IMR-90 (cell line): Measurements from ENCODE around the gene CACNA2D3. TPM values are rescaled to one million over a fixed set of nuclear protein-coding genes. Genes with fewer than 3 reads are reported as not detected.

Experiments used
- ATAC-seq: fragments of 200-7000 bp; cut with Tn5 transposase; 2 replicates; pipeline ENCODE4 v1.9.1; 2020; ENCODE audit warnings: low read depth, mild to moderate bottlenecking, moderate library complexity
- BruUV-seq: library from RNA; stranded (reverse); fragments of 400-500 nt; replicated peaks from 2 replicates; lab custom pipeline; 2021; lab: Mats Ljungman, UMichigan
- CTCF ChIA-PET: fragments of 300-600 bp; formaldehyde crosslinking; extraction: SDS; loops from one replicate; lab custom pipeline; 2021; ENCODE audit warnings: antibody characterized with exemption; lab: Yijun Ruan, JAX
- POLR2A ChIA-PET: fragments of 300-600 bp; sonication (Branson Sonifier 250); formaldehyde crosslinking; loops from one replicate; lab custom pipeline; 2022; ENCODE audit warnings: antibody characterized with exemption; ENCODE audit not compliant: unreplicated experiment; lab: Charles Lee
- DNase-seq: peaks from one replicate; pipeline ENCODE4 v3.0.0; 2013
- H2AFZ ChIP-seq: replicated peaks from 2 replicates; pipeline ENCODE3; 2013; ENCODE audit warnings: low read length, mild to moderate bottlenecking; ENCODE audit not compliant: poor library complexity
- H2AK5ac ChIP-seq: 2 replicates; pipeline ENCODE4 v1.6.1; 2013; ENCODE audit warnings: low read depth, low read length, inconsistent platforms
- H2AK9ac ChIP-seq: replicated peaks from 2 replicates; pipeline ENCODE3; 2013; ENCODE audit warnings: mild to moderate bottlenecking, low read depth, low read length, moderate library complexity; ENCODE audit not compliant: poor library complexity
- H2BK120ac ChIP-seq: 2 replicates; pipeline ENCODE4 v1.6.1; 2013; ENCODE audit warnings: low read depth, low read length, inconsistent platforms
- H2BK15ac ChIP-seq: 3 replicates; pipeline ENCODE4 v1.6.1; 2013; ENCODE audit warnings: low read depth, low read length, inconsistent platforms
- H2BK20ac ChIP-seq: 2 replicates; pipeline ENCODE4 v1.6.1; 2013; ENCODE audit warnings: low read depth, mild to moderate bottlenecking, inconsistent platforms, low read length, moderate library complexity
- H2BK5ac ChIP-seq: 2 replicates; pipeline ENCODE4 v1.6.1; 2013; ENCODE audit warnings: mild to moderate bottlenecking, low read depth, low read length, inconsistent platforms; ENCODE audit not compliant: poor library complexity, severe bottlenecking
- H3K14ac ChIP-seq: replicated peaks from 2 replicates; pipeline ENCODE4 v1.6.1; 2013; ENCODE audit warnings: low read depth, low read length, inconsistent platforms
- H3K18ac ChIP-seq: 2 replicates; pipeline ENCODE4 v1.6.1; 2013; ENCODE audit warnings: low read depth, low read length, control low read depth
- H3K23ac ChIP-seq: 2 replicates; pipeline ENCODE4 v1.6.1; 2013; ENCODE audit warnings: low read depth, low read length, inconsistent platforms
- H3K27ac ChIP-seq: 2 replicates; pipeline ENCODE4 v1.5.1; 2013; ENCODE audit warnings: mild to moderate bottlenecking, control low read depth, low read length; ENCODE audit not compliant: insufficient read depth
- H3K27me3 ChIP-seq: 2 replicates; pipeline ENCODE4 v1.6.1; 2013; ENCODE audit warnings: low read length; ENCODE audit not compliant: control insufficient read depth, insufficient read depth
- H3K36me3 ChIP-seq: 2 replicates; pipeline ENCODE4 v1.6.1; 2013; ENCODE audit warnings: low read length, mixed read lengths; ENCODE audit not compliant: control insufficient read depth, insufficient read depth
- H3K4ac ChIP-seq: 2 replicates; pipeline ENCODE4 v1.6.1; 2013; ENCODE audit warnings: low read depth, low read length, inconsistent platforms
- H3K4me1 ChIP-seq: 2 replicates; pipeline ENCODE4 v1.6.1; 2013; ENCODE audit warnings: low read length, mixed read lengths; ENCODE audit not compliant: control insufficient read depth, insufficient read depth
- H3K4me2 ChIP-seq: 2 replicates; pipeline ENCODE4 v1.6.1; 2013; ENCODE audit warnings: low read depth, mild to moderate bottlenecking, control low read depth, low read length, moderate library complexity
- H3K4me3 ChIP-seq: 2 replicates; pipeline ENCODE4 v1.5.1; 2013; ENCODE audit warnings: low read depth, mild to moderate bottlenecking, control low read depth, low read length, moderate library complexity; ENCODE audit not compliant: insufficient read depth
- H3K56ac ChIP-seq: 2 replicates; pipeline ENCODE4 v1.6.1; 2013; ENCODE audit warnings: low read length, inconsistent platforms; ENCODE audit not compliant: insufficient read depth; ENCODE audit errors: extremely low read depth
- H3K79me1 ChIP-seq, 2 experiments: 2 replicates each; pipeline ENCODE4 v1.6.1; 2013; ENCODE audit warnings: low read length in 2 of 2, inconsistent platforms in 1 of 2, low read depth in 1 of 2
- H3K9ac ChIP-seq: 2 replicates; pipeline ENCODE4 v1.6.1; 2013; ENCODE audit warnings: low read depth, low read length, control low read depth
- H3K9me1 ChIP-seq: 2 replicates; pipeline ENCODE4 v1.6.1; 2013; ENCODE audit warnings: low read length, inconsistent platforms; ENCODE audit not compliant: insufficient read depth
- H3K9me3 ChIP-seq: 2 replicates; pipeline ENCODE4 v1.6.1; 2013; ENCODE audit warnings: low read length; ENCODE audit not compliant: control insufficient read depth, insufficient read depth
- H4K20me1 ChIP-seq: 2 replicates; pipeline ENCODE4 v1.6.1; 2013; ENCODE audit warnings: low read length, inconsistent platforms; ENCODE audit not compliant: insufficient read depth
- H4K5ac ChIP-seq: 2 replicates; pipeline ENCODE4 v1.6.1; 2013; ENCODE audit warnings: mild to moderate bottlenecking, low read depth, low read length, control low read depth
- H4K8ac ChIP-seq, 2 experiments: 2 replicates each; pipeline ENCODE4 v1.6.1; 2013; ENCODE audit warnings: low read depth in 2 of 2, low read length in 2 of 2, control low read depth in 1 of 2, inconsistent platforms in 1 of 2
- H4K91ac ChIP-seq: 2 replicates; pipeline ENCODE4 v1.6.1; 2013; ENCODE audit warnings: low read depth, low read length, inconsistent platforms; ENCODE audit not compliant: insufficient read depth
- CEBPB ChIP-seq: IDR thresholded peaks from 2 replicates; pipeline ENCODE4 v1.6.1; 2012; ENCODE audit warnings: low read depth, low read length, improper control_type of control experiment
- ELK1 ChIP-seq: fragments of 150-350 bp; IDR thresholded peaks from 2 replicates; pipeline ENCODE4 v1.6.1; 2016; ENCODE audit warnings: low read depth, mild to moderate bottlenecking, low read length, moderate library complexity, borderline replicate concordance
- FOS ChIP-seq: fragments of 150-350 bp; IDR thresholded peaks from 2 replicates; pipeline ENCODE4 v1.6.1; 2016; ENCODE audit warnings: low read depth, low read length
- MAFK ChIP-seq: IDR thresholded peaks from 2 replicates; pipeline ENCODE4 v1.6.1; 2012; ENCODE audit warnings: low read depth, low read length, improper control_type of control experiment
- MAZ ChIP-seq: IDR thresholded peaks from 2 replicates; pipeline ENCODE4 v1.6.1; 2012; ENCODE audit warnings: low read depth, mild to moderate bottlenecking, low read length, improper control_type of control experiment, moderate library complexity, borderline replicate concordance
- MXI1 ChIP-seq: IDR thresholded peaks from 2 replicates; pipeline ENCODE4 v1.6.1; 2012; ENCODE audit warnings: low read depth, mild to moderate bottlenecking, low read length, moderate library complexity, borderline replicate concordance
- NFE2L2 ChIP-seq: fragments of 150-350 bp; IDR thresholded peaks from 2 replicates; pipeline ENCODE4 v1.6.1; 2016; ENCODE audit warnings: low read depth, mild to moderate bottlenecking, low read length
- POLR2A ChIP-seq: IDR thresholded peaks from 2 replicates; pipeline ENCODE4 v1.6.1; 2012; ENCODE audit warnings: mild to moderate bottlenecking, low read depth, low read length
- RAD21 ChIP-seq: IDR thresholded peaks from 2 replicates; pipeline ENCODE4 v1.6.1; 2012; ENCODE audit warnings: low read length, improper control_type of control experiment
- RCOR1 ChIP-seq: IDR thresholded peaks from 2 replicates; pipeline ENCODE4 v1.6.1; 2012; ENCODE audit warnings: mild to moderate bottlenecking, low read length, improper control_type of control experiment; ENCODE audit not compliant: insufficient replicate concordance
- SMC3 ChIP-seq: fragments of 150-350 bp; IDR thresholded peaks from 2 replicates; pipeline ENCODE4 v1.6.1; 2016; ENCODE audit warnings: low read depth, mild to moderate bottlenecking, antibody characterized with exemption, low read length, moderate library complexity
- USF2 ChIP-seq: fragments of 150-350 bp; IDR thresholded peaks from 2 replicates; pipeline ENCODE4 v1.6.1; 2017; ENCODE audit warnings: mild to moderate bottlenecking, antibody characterized with exemption, low read length, low read depth
- WGBS, 2 experiments: methylation state at CpG; one replicate each; pipeline versions ENCODE4 v1.1.5 to v1.1.7; 2013; ENCODE audit warnings: missing lambda C conversion rate in 2 of 2; ENCODE audit not compliant: insufficient read length in 1 of 2; ENCODE audit errors: extremely low coverage in 2 of 2; 5-methylcytosine and 5-hydroxymethylcytosine counted together
- dilution Hi-C: fragments of 300-500 bp; cut with HindIII; formaldehyde crosslinking; loops from one replicate; pipeline ENCODE4 v1.14.3; 2018; ENCODE audit warnings: low sequenced_read_pairs; ENCODE audit not compliant: unreplicated experiment
- in situ Hi-C: fragments of 300-500 bp; cut with MboI; formaldehyde crosslinking; loops from 3 replicates; pipeline ENCODE4 v1.14.3; 2019; ENCODE audit warnings: low sequenced_read_pairs, inconsistent platforms, mixed read lengths
- intact Hi-C: fragments of 100-400 bp; cut with micrococcal nuclease; formaldehyde crosslinking; loops from 2 replicates; pipeline ENCODE4 v1.10.0; 2022
- polyA plus RNA-seq, 3 experiments: library from polyadenylated mRNA; depleted of rRNA; stranded (reverse); fragments of >200 nt; gene quantifications; 2 replicates each; pipeline ENCODE4 v1.2.3, GENCODE V29; 2012; ENCODE audit warnings: low replicate concordance in 1 of 3
- total RNA-seq: library from RNA; depleted of rRNA; stranded (reverse); fragments of >200 nt; gene quantifications from 2 replicates; pipeline ENCODE4 v1.2.3, GENCODE V29; 2012

The CACNA2D3 gene
- total and polyA plus RNA-seq, 2 of the 4 experiments (the other 2 are of a cell fraction), result 0.36 to 0.41 TPM

GRCh38 chr3:54856271-54856670 lies 733.9 kb downstream of the CACNA2D3 start (continued):
- no peak for TF ChIP-seq MXI1
- no peak for TF ChIP-seq USF2
- TF ChIP-seq POLR2A, result no peak

- Histone ChIP-seq H3K18ac (no peak overlapping the region), H3K4me3 (no peak overlapping the region), H3K36me3 (no peaks in the 10 kb centered on the region), H4K20me1 (no peaks in the 10 kb centered on the region), H3K9me1 (0 out of 2 replicates have a peak, but pooled peaks cover 10% of the 10 kb centered on the region), H2BK120ac (peak overlapping the region; percentile 39; the same call in 1 of the 2 replicates), H3K27ac (no peak overlapping the region), H3K79me1 (no peaks in the 10 kb centered on the region), H2BK5ac (no peak overlapping the region), H3K4ac (no peak overlapping the region; the same call in 1 of the 2 replicates), H3K4me2 (no peak overlapping the region), H4K91ac (peak overlapping the region; percentile 7; the same call in 1 of the 2 replicates), H2BK15ac (peak overlapping the region; percentile 86; the same call in 1 of the 3 replicates), H2BK20ac (peak overlapping the region; percentile 10; the same call in 1 of the 2 replicates), H3K23ac (no peak overlapping the region), H2AK9ac (no peak overlapping the region), H3K27me3 (no peaks in the 10 kb centered on the region; the same call in 1 of the 2 replicates), H3K14ac (0 out of 2 replicates have a peak overlapping the region, but pooled peaks have one; percentile 29), H4K5ac (no peak overlapping the region), H2AFZ (no peak overlapping the region), H3K56ac (no peak overlapping the region), H3K4me1 (peaks cover 11% of the 10 kb centered on the region), H4K8ac (0 out of 4 replicates have a peak overlapping the region, but pooled peaks of 1 of the 2 experiments have one; percentile 44), H3K9me3 (no peaks in the 10 kb centered on the region), H2AK5ac (no peak overlapping the region), H3K9ac (no peak overlapping the region)
- dilution Hi-C loops, result no loop called here
- WGBS, 2 experiments, result 55% methylated on average over 2 of the region's 3 CpGs; no CpG with 5 or more reads in 1 of the 2 experiments
- intact Hi-C loops, result loop anchor here (5.0 kb wide), 1 partner anchor 1040 kb away; no protein-coding TSS in a partner anchor
- ATAC-seq (no peak), DNase-seq (no peak)
- BruUV-seq, result no TSS peak
- ChIA-PET CTCF (no interaction called here), POLR2A (no interaction called here)
- in situ Hi-C loops, result loop anchor here (25.0 kb wide), 1 partner anchor 405 kb away; no protein-coding TSS in a partner anchor
- TF ChIP-seq MXI1, result no peak
- no peak for TF ChIP-seq RCOR1
- no peak for TF ChIP-seq MAFK
- no peak for TF ChIP-seq ELK1
- no peak for TF ChIP-seq NFE2L2
- no peak for TF ChIP-seq RAD21
- no peak for TF ChIP-seq USF2
- TF ChIP-seq FOS, result no peak
- no peak for TF ChIP-seq CEBPB
- TF ChIP-seq MAZ, result no peak
- TF ChIP-seq POLR2A, result no peak
- no peak for TF ChIP-seq SMC3
These were observed 735.0 kb downstream of the CACNA2D3 start for GRCh38 chr3:54857343-54857742.
